Hepatocyte (in vitro differentiated cells): Measurements from ENCODE around the gene CA11. TPM values are rescaled to one million over a fixed set of nuclear protein-coding genes. Genes with fewer than 3 reads are reported as not detected.

ENCODE experiments used
- DNase-seq: peaks from one replicate; pipeline ENCODE4 v3.0.0-alpha.2; 2016; ENCODE audit warnings: low spot score
- H2AFZ ChIP-seq: fragments of 200-600 bp; sonication (generic); 2 replicates; pipeline ENCODE4 v1.6.0; 2016; ENCODE audit warnings: antibody characterized with exemption, mild to moderate bottlenecking
- H3K27ac ChIP-seq: fragments of 200-600 bp; sonication (generic); 2 replicates; pipeline ENCODE4 v1.5.1; 2016; ENCODE audit warnings: mild to moderate bottlenecking
- H3K27me3 ChIP-seq: fragments of 200-600 bp; sonication (generic); 2 replicates; pipeline ENCODE4 v1.6.1; 2016
- H3K36me3 ChIP-seq: fragments of 200-600 bp; sonication (generic); replicated peaks from 2 replicates; pipeline ENCODE4 v1.5.1; 2016; ENCODE audit warnings: low read depth; ENCODE audit not compliant: insufficient read depth
- H3K4me1 ChIP-seq: fragments of 200-600 bp; sonication (generic); 2 replicates; pipeline ENCODE4 v1.5.1; 2016; ENCODE audit warnings: mild to moderate bottlenecking, moderate library complexity; ENCODE audit not compliant: insufficient read depth
- H3K4me2 ChIP-seq: fragments of 200-600 bp; sonication (generic); 2 replicates; pipeline ENCODE4 v1.6.0; 2016
- H3K4me3 ChIP-seq: fragments of 200-600 bp; sonication (generic); 2 replicates; pipeline ENCODE4 v1.5.1; 2016; ENCODE audit warnings: mild to moderate bottlenecking
- H3K79me2 ChIP-seq: fragments of 200-600 bp; sonication (generic); 2 replicates; pipeline ENCODE4 v1.6.0; 2017; ENCODE audit warnings: mild to moderate bottlenecking
- H3K9me2 ChIP-seq: fragments of 200-600 bp; sonication (generic); replicated peaks from 2 replicates; pipeline ENCODE4 v1.6.0; 2017; ENCODE audit warnings: mild to moderate bottlenecking; ENCODE audit not compliant: insufficient read depth
- H3K9me3 ChIP-seq: fragments of 200-600 bp; sonication (generic); 2 replicates; pipeline ENCODE4 v1.5.1; 2016; ENCODE audit warnings: low read depth, mild to moderate bottlenecking
- H4K20me1 ChIP-seq: fragments of 200-600 bp; sonication (generic); 2 replicates; pipeline ENCODE4 v1.6.0; 2016; ENCODE audit warnings: mild to moderate bottlenecking; ENCODE audit not compliant: insufficient read depth, poor library complexity, severe bottlenecking
- EZH2 ChIP-seq: fragments of 200-600 bp; sonication (generic); IDR thresholded peaks from 2 replicates; pipeline ENCODE4 v1.6.1; 2016; ENCODE audit warnings: antibody characterized with exemption, mild to moderate bottlenecking, borderline replicate concordance
- EZH2phosphoT487 ChIP-seq: fragments of 200-600 bp; sonication (generic); IDR thresholded peaks from one replicate; pipeline ENCODE4 v1.6.1; 2018; ENCODE audit warnings: antibody characterized with exemption, mild to moderate bottlenecking, low read depth, moderate library complexity; ENCODE audit not compliant: unreplicated experiment, severe bottlenecking
- whole genome bisulfite sequencing: methylation state at CpG from one replicate; pipeline ENCODE4 v1.1.6; 2016; ENCODE audit warnings: low lambda C conversion rate; ENCODE audit errors: missing lambda C conversion rate; 5-methylcytosine and 5-hydroxymethylcytosine counted together
- polyA plus RNA-seq: library from polyadenylated mRNA; unstranded; fragments of >200 nt; fragmentation: Nextera tagmentation; extraction: Ambion mirVana; gene quantifications from 2 replicates; pipeline ENCODE4 v1.2.1, GENCODE V29; 2016
- total RNA-seq: library from RNA; depleted of rRNA; stranded (reverse); fragments of >200 nt; gene quantifications from 2 replicates; pipeline ENCODE4 v1.2.3, GENCODE V29; 2014
- TF ChIP-seq, protein P1 (sequence below): fragments of 200-600 bp; sonication (generic); IDR thresholded peaks from 2 replicates; pipeline ENCODE4 v1.5.1; 2016; ENCODE audit warnings: antibody characterized with exemption, mild to moderate bottlenecking; ENCODE audit not compliant: poor library complexity

Gene CA11
- total and polyA plus RNA-seq, 2 experiments from 2014 or later: 12.0 to 43.6 TPM

DNA sequence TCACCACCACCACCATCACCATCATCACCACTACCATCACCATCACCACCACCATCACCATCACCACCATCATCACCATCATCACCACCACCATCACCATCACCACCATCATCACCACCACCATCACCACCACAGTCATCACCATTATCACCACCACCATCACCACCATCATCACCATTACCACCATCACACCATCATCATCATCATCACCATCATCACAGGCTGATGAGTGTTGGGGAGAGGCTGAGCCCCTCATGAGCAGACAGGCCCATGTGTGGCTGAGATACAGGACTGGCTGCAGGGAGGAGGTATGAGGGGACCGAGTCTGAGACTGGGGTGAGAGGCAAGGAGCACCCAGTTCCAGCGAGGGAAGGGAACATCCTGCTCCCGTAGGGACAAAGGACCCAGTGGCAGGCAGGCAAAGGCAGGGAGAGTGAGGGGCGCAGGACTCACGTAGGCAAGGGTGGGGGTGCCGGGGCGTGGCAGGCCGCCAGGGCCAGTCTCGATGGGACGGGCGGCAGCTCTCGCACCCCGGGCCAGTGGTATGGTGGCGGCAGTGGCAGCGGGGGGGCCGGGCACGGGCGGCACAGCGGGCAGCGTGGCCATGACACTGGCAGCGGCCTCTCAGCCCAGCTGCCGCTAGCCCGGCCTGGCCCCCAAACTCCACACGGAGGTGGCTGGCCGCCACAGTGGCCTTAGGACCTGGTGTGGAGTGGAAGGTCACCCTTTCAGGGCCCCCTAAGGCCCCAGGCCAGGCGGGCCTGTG lies 24.1 kb upstream of the CA11 start:
- Histone ChIP-seq H2AFZ (no peak overlapping the region), H3K4me2 (no peak overlapping the region), H3K27ac (no peak overlapping the region), H3K4me1 (peaks cover 6% of the 10 kb centered on the region), H3K4me3 (no peak overlapping the region), H3K9me2 (no peaks in the 10 kb centered on the region), H3K79me2 (no peaks in the 10 kb centered on the region), H3K9me3 (no peaks in the 10 kb centered on the region), H3K27me3 (no peaks in the 10 kb centered on the region), H3K36me3 (no peaks in the 10 kb centered on the region), H4K20me1 (no peaks in the 10 kb centered on the region)
- WGBS: 98% methylated on average over 26 of the region's 26 CpGs
- TF ChIP-seq EZH2 (no peak), EZH2phosphoT487 (no peak)
- TF ChIP-seq, protein P1, sequence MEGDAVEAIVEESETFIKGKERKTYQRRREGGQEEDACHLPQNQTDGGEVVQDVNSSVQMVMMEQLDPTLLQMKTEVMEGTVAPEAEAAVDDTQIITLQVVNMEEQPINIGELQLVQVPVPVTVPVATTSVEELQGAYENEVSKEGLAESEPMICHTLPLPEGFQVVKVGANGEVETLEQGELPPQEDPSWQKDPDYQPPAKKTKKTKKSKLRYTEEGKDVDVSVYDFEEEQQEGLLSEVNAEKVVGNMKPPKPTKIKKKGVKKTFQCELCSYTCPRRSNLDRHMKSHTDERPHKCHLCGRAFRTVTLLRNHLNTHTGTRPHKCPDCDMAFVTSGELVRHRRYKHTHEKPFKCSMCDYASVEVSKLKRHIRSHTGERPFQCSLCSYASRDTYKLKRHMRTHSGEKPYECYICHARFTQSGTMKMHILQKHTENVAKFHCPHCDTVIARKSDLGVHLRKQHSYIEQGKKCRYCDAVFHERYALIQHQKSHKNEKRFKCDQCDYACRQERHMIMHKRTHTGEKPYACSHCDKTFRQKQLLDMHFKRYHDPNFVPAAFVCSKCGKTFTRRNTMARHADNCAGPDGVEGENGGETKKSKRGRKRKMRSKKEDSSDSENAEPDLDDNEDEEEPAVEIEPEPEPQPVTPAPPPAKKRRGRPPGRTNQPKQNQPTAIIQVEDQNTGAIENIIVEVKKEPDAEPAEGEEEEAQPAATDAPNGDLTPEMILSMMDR: no peak
- DNase-seq: no peak

DNA sequence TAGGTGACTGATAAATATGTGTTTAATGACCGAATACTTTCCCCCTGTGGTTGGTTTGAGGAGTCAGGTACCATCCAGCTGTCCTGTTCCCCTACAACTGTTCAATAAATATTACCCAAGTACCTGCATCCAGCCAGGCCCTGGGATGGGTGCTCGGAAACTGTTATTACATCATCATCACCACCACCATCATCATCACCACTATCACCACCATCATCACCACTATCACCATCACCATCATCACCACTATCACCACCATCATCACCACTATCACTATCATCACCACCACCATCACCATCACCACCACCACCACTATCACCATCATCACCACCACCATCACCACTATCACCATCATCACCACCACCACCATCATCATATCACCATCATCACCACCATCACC lies 22.8 kb upstream of the CA11 start:
- H3K79me2 ChIP-seq: no peaks in the 10 kb centered on the region
- H3K4me3 ChIP-seq: no peak overlapping the region
- no peaks in the 10 kb centered on the region for H3K36me3 ChIP-seq
- no peaks in the 10 kb centered on the region for H3K9me2 ChIP-seq
- no peaks in the 10 kb centered on the region for H3K27me3 ChIP-seq
- no peak overlapping the region for H3K4me2 ChIP-seq
- TF ChIP-seq EZH2phosphoT487 (no peak), EZH2 (no peak)
- TF ChIP-seq, protein P1: no peak
- no peak overlapping the region for H3K27ac ChIP-seq
- WGBS: 97% methylated on average over 2 of the region's 2 CpGs
- H4K20me1 ChIP-seq: no peaks in the 10 kb centered on the region
- no peak overlapping the region for H2AFZ ChIP-seq
- no peak for DNase-seq
- H3K9me3 ChIP-seq: no peaks in the 10 kb centered on the region
- peaks cover 6% of the 10 kb centered on the region for H3K4me1 ChIP-seq

DNA sequence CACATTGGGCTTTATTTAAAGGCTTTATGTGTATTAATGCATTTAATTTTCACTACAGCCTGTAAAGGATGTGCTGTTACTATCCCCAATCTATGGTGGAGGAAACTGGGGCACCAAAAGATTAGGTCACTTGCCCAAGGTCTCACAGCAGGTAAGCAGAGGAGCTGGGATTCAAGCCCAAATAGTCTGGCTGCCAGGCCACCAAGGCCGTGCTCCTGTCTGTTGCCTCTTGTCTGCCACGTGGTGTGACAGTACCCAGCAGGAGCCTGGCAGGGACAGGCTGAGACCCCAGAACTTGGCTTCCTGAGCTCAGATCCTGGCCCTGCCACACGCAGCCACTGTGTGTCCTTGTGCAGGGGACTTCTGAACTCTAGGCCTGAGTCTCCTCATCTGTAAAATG lies 22.3 kb upstream of the CA11 start:
- no peaks in the 10 kb centered on the region for H4K20me1 ChIP-seq
- H3K27ac ChIP-seq: no peak overlapping the region
- H3K9me2 ChIP-seq: no peaks in the 10 kb centered on the region
- H3K4me3 ChIP-seq: no peak overlapping the region
- H3K9me3 ChIP-seq: no peaks in the 10 kb centered on the region
- no peaks in the 10 kb centered on the region for H3K36me3 ChIP-seq
- no peak overlapping the region for H2AFZ ChIP-seq
- H3K79me2 ChIP-seq: no peaks in the 10 kb centered on the region
- TF ChIP-seq EZH2phosphoT487: no peak
- TF ChIP-seq, protein P1: no peak
- no peak for TF ChIP-seq EZH2
- no peak for DNase-seq
- 90% methylated on average over 3 of the region's 3 CpGs for WGBS
- no peak overlapping the region for H3K4me2 ChIP-seq
- peaks cover 6% of the 10 kb centered on the region for H3K4me1 ChIP-seq
- H3K27me3 ChIP-seq: no peaks in the 10 kb centered on the region
